Right lobe of liver (tissue), 4 donors: Measurements from ENCODE around the gene DYSF.

ENCODE experiments used
- CTCF ChIP-seq, 4 donors: fragments of 200-600 bp in 3 of 4; fragments of 450-650 bp in 1 of 4; IDR thresholded peaks; one replicate each; pipeline versions ENCODE4 v1.5.1 to v1.8.0; 2016 to 2022; ENCODE audit warnings: antibody characterized with exemption in 4 of 4, mild to moderate bottlenecking in 2 of 4
- POLR2A ChIP-seq: fragments of 450-650 bp; IDR thresholded peaks from one replicate; pipeline ENCODE4 v1.6.1; 2017; ENCODE audit warnings: antibody characterized with exemption, mild to moderate bottlenecking
- donor health status: DM: no; HTN: no; CAD: no.
- donor health status: DM: no; HTN: no; CAD: no.
- donor health status: DM: no; HTN: yes; CAD: no.

GRCh38 chr2:71455011-71455740 is 1.8 kb downstream of the DYSF start:
- TF ChIP-seq CTCF (IDR thresholded peaks at IDR 0.05) (no peak), POLR2A (no peak)
